H1 (cell line): ENCODE results near the gene ODF2L. TPM values are rescaled to one million over a fixed set of nuclear protein-coding genes. Genes with fewer than 3 reads are reported as not detected.

Source experiments
- CTCF ChIA-PET: fragments of 300-600 bp; sonication (Branson Sonifier 250); formaldehyde crosslinking; loops from one replicate; lab custom pipeline; 2021; ENCODE audit not compliant: partially characterized antibody; lab: Charles Lee
- POLR2A ChIA-PET: fragments of 300-600 bp; sonication (Branson Sonifier 250); formaldehyde crosslinking; loops from one replicate; lab custom pipeline; 2021; ENCODE audit warnings: inconsistent platforms; ENCODE audit not compliant: partially characterized antibody; lab: Charles Lee
- DNase-seq, 2 experiments: peaks; one replicate each; pipeline versions ENCODE4 v3.0.0 to v3.0.0-alpha.2; 2010 to 2022; ENCODE audit warnings: low spot score in 2 of 2, low read depth in 1 of 2, mixed read lengths in 1 of 2
- FAIRE-seq: peaks from 2 replicates; lab custom pipeline; 2011; peaks lifted over from hg19 to GRCh38; lab: Jason Lieb, UNC
- H2AFZ ChIP-seq: 2 replicates; pipeline ENCODE4 v1.8.1; 2012; ENCODE audit warnings: low read length, inconsistent platforms
- H2AK5ac ChIP-seq: 2 replicates; pipeline ENCODE4 v1.6.1; 2013; ENCODE audit warnings: low read depth, low read length
- H2BK120ac ChIP-seq: replicated peaks from 2 replicates; pipeline ENCODE3; 2013; ENCODE audit warnings: low read depth, low read length, inconsistent platforms
- H2BK12ac ChIP-seq: 2 replicates; pipeline ENCODE4 v1.6.1; 2013; ENCODE audit warnings: low read depth, low read length
- H2BK15ac ChIP-seq: 2 replicates; pipeline ENCODE4 v1.6.1; 2013; ENCODE audit warnings: low read length
- H2BK20ac ChIP-seq: 2 replicates; pipeline ENCODE4 v1.6.1; 2013; ENCODE audit warnings: low read length
- H2BK5ac ChIP-seq: 2 replicates; pipeline ENCODE4 v1.6.1; 2013; ENCODE audit warnings: low read depth, low read length
- H3K14ac ChIP-seq: 2 replicates; pipeline ENCODE4 v1.6.1; 2013; ENCODE audit warnings: inconsistent platforms; ENCODE audit not compliant: insufficient read length
- H3K18ac ChIP-seq: 2 replicates; pipeline ENCODE4 v1.6.1; 2013; ENCODE audit warnings: low read length; ENCODE audit errors: extremely low read depth
- H3K23ac ChIP-seq: 2 replicates; pipeline ENCODE4 v1.6.1; 2013; ENCODE audit warnings: inconsistent platforms; ENCODE audit not compliant: insufficient read length
- H3K23me2 ChIP-seq: 2 replicates; pipeline ENCODE4 v1.6.1; 2013; ENCODE audit warnings: low read depth, low read length
- H3K27ac ChIP-seq: 2 replicates; pipeline ENCODE4 v1.6.1; 2011; ENCODE audit warnings: low read depth, low read length, inconsistent platforms
- H3K27me3 ChIP-seq, 4 experiments: replicated peaks in 1 of 4; 1 replicate in 1 of 4; 2 replicates in 3 of 4; pipeline versions ENCODE4 v1.6.1 to v1.8.1; 2011 to 2013; ENCODE audit warnings: low read length in 3 of 4, mild to moderate bottlenecking in 3 of 4, inconsistent platforms in 2 of 4, mixed read lengths in 2 of 4, moderate library complexity in 1 of 4; ENCODE audit not compliant: control insufficient read depth in 3 of 4, insufficient read depth in 3 of 4; ENCODE audit errors: extremely low read depth in 1 of 4
- H3K36me3 ChIP-seq, 4 experiments: 2 replicates each; pipeline versions ENCODE4 v1.6.1 to v1.8.1; 2011 to 2013; ENCODE audit warnings: mild to moderate bottlenecking in 4 of 4, low read length in 3 of 4, moderate library complexity in 2 of 4, control low read depth in 1 of 4, inconsistent platforms in 1 of 4; ENCODE audit not compliant: insufficient read depth in 4 of 4, control insufficient read depth in 2 of 4
- H3K4ac ChIP-seq: replicated peaks from 2 replicates; pipeline ENCODE3; 2013; ENCODE audit warnings: low read length, low read depth, mixed read lengths, inconsistent platforms; ENCODE audit not compliant: insufficient read length
- H3K4me1 ChIP-seq, 4 experiments: replicated peaks in 1 of 4; 1 replicate in 1 of 4; 2 replicates in 3 of 4; pipeline versions ENCODE4 v1.6.1 to v1.8.1; 2011 to 2013; ENCODE audit warnings: low read length in 3 of 4, inconsistent platforms in 2 of 4, mixed read lengths in 1 of 4; ENCODE audit not compliant: insufficient read depth in 4 of 4, control insufficient read depth in 3 of 4
- H3K4me2 ChIP-seq, 2 experiments: 2 replicates each; pipeline versions ENCODE4 v1.6.1 to v1.8.1; 2011 to 2013; ENCODE audit warnings: low read depth in 2 of 2, low read length in 2 of 2, control low read depth in 1 of 2, inconsistent platforms in 1 of 2, mild to moderate bottlenecking in 1 of 2; ENCODE audit not compliant: insufficient read depth in 1 of 2
- H3K4me3 ChIP-seq, 4 experiments: fragments of 200-600, 300-600 bp in 1 of 4; sonication (generic), shearing (Covaris generic), sonication (Bioruptor Twin) in 1 of 4; 2 replicates each; pipeline versions ENCODE4 v1.5.1 to v1.8.1; 2011 to 2016; ENCODE audit warnings: low read length in 4 of 4, low read depth in 3 of 4, control low read depth in 2 of 4, inconsistent platforms in 2 of 4, mild to moderate bottlenecking in 2 of 4, mixed read lengths in 1 of 4, moderate library complexity in 1 of 4; ENCODE audit not compliant: insufficient read depth in 2 of 4; ENCODE audit errors: extremely low read depth in 1 of 4
- H3K56ac ChIP-seq: replicated peaks from 2 replicates; pipeline ENCODE3; 2013; ENCODE audit warnings: low read depth, mild to moderate bottlenecking, mixed read lengths, low read length, inconsistent platforms; ENCODE audit not compliant: insufficient read length
- H3K79me1 ChIP-seq: 2 replicates; pipeline ENCODE4 v1.6.1; 2013; ENCODE audit warnings: low read depth, low read length, control low read depth
- H3K79me2 ChIP-seq, 2 experiments: 2 replicates each; pipeline versions ENCODE4 v1.6.1 to v1.8.1; 2012 to 2013; ENCODE audit warnings: low read length in 2 of 2, mild to moderate bottlenecking in 2 of 2, inconsistent platforms in 1 of 2; ENCODE audit not compliant: insufficient read depth in 2 of 2, control insufficient read depth in 1 of 2
- H3K9ac ChIP-seq, 4 experiments: replicated peaks in 1 of 4; 1 replicate in 1 of 4; 2 replicates in 3 of 4; pipeline versions ENCODE4 v1.6.1 to v1.8.1; 2011 to 2013; ENCODE audit warnings: low read depth in 3 of 4, low read length in 3 of 4, control low read depth in 2 of 4, mild to moderate bottlenecking in 2 of 4, moderate library complexity in 2 of 4, inconsistent platforms in 1 of 4; ENCODE audit errors: extremely low read depth in 1 of 4
- H3K9me3 ChIP-seq, 2 experiments: 2 replicates each; pipeline versions ENCODE4 v1.6.1 to v1.8.1; 2012 to 2013; ENCODE audit warnings: mild to moderate bottlenecking in 2 of 2, moderate library complexity in 2 of 2, control low read depth in 1 of 2, inconsistent platforms in 1 of 2, low read depth in 1 of 2, low read length in 1 of 2, mixed read lengths in 1 of 2; ENCODE audit not compliant: insufficient read depth in 2 of 2
- H4K20me1 ChIP-seq, 2 experiments: replicated peaks in 1 of 2; 2 replicates each; pipeline versions ENCODE3 to v1.8.1; 2011 to 2013; ENCODE audit warnings: inconsistent platforms in 2 of 2, low read length in 2 of 2, mild to moderate bottlenecking in 1 of 2; ENCODE audit not compliant: insufficient read depth in 2 of 2, control insufficient read depth in 1 of 2
- H4K5ac ChIP-seq: 2 replicates; pipeline ENCODE4 v1.6.1; 2013; ENCODE audit warnings: low read length, low read depth, mixed read lengths, inconsistent platforms; ENCODE audit not compliant: insufficient read length
- H4K8ac ChIP-seq: 2 replicates; pipeline ENCODE4 v1.8.0; 2013; ENCODE audit warnings: mild to moderate bottlenecking, moderate library complexity, low read length, inconsistent platforms; ENCODE audit not compliant: insufficient read depth; ENCODE audit errors: extremely low read depth
- H4K91ac ChIP-seq: replicated peaks from 2 replicates; pipeline ENCODE3; 2013; ENCODE audit warnings: low read length, mixed read lengths, inconsistent platforms; ENCODE audit not compliant: insufficient read length
- BCL11A ChIP-seq, 2 experiments: IDR thresholded peaks; one replicate each; pipeline ENCODE4 v1.6.1; 2011; ENCODE audit warnings: low read depth in 2 of 2, low read length in 2 of 2, mild to moderate bottlenecking in 2 of 2
- CHD2 ChIP-seq: IDR thresholded peaks from 2 replicates; pipeline ENCODE4 v1.6.1; 2012; ENCODE audit warnings: low read length, improper control_type of control experiment
- CREB1 ChIP-seq: IDR thresholded peaks from 2 replicates; pipeline ENCODE4 v1.6.1; 2012; ENCODE audit warnings: inconsistent platforms
- E2F6 ChIP-seq: IDR thresholded peaks from 2 replicates; pipeline ENCODE4 v1.6.1; 2012; ENCODE audit warnings: inconsistent platforms
- EGR1 ChIP-seq: IDR thresholded peaks from 2 replicates; pipeline ENCODE4 v1.6.1; 2011; ENCODE audit warnings: low read depth, low read length, borderline replicate concordance
- GABPA ChIP-seq: IDR thresholded peaks from 2 replicates; pipeline ENCODE4 v1.6.1; 2011; ENCODE audit warnings: mild to moderate bottlenecking, low read length, moderate library complexity, borderline replicate concordance; ENCODE audit not compliant: insufficient read depth
- HDAC6 ChIP-seq: IDR thresholded peaks from one replicate; pipeline ENCODE4 v1.7.1; 2012; ENCODE audit warnings: low read depth, mild to moderate bottlenecking, inconsistent platforms, low read length, moderate library complexity
- NANOG ChIP-seq: IDR thresholded peaks from 2 replicates; pipeline ENCODE4 v1.6.1; 2011; ENCODE audit warnings: low read length, low read depth, mild to moderate bottlenecking, inconsistent platforms; ENCODE audit not compliant: insufficient read depth, poor library complexity, severe bottlenecking
- RFX5 ChIP-seq: IDR thresholded peaks from 2 replicates; pipeline ENCODE4 v1.6.1; 2011; ENCODE audit warnings: low read depth, low read length, improper control_type of control experiment, borderline replicate concordance
- SP4 ChIP-seq: IDR thresholded peaks from 2 replicates; pipeline ENCODE4 v1.6.1; 2012; ENCODE audit warnings: low read length, inconsistent platforms
- SRF ChIP-seq: IDR thresholded peaks from 2 replicates; pipeline ENCODE4 v1.6.1; 2011; ENCODE audit warnings: mild to moderate bottlenecking, low read depth, low read length, moderate library complexity
- SUZ12 ChIP-seq: fragments of 200-600 bp; sonication (generic); IDR thresholded peaks from 2 replicates; pipeline ENCODE4 v1.6.1; 2012; ENCODE audit warnings: mild to moderate bottlenecking, inconsistent platforms, low read length, moderate library complexity, mixed read lengths
- TAF1 ChIP-seq: IDR thresholded peaks from 2 replicates; pipeline ENCODE4 v1.6.1; 2011; ENCODE audit warnings: mild to moderate bottlenecking, low read depth, low read length
- TCF12 ChIP-seq: IDR thresholded peaks from 2 replicates; pipeline ENCODE4 v1.6.1; 2011; ENCODE audit warnings: low read depth, mild to moderate bottlenecking, low read length
- WGBS, 2 experiments: shearing (Covaris generic) in 1 of 2; methylation state at CpG; one replicate each; pipeline versions ENCODE4 v1.1.6 to v1.1.7; 2013 to 2015; ENCODE audit warnings: low lambda C conversion rate in 2 of 2, mixed read lengths in 2 of 2, inconsistent platforms in 1 of 2, low coverage in 1 of 2, missing lambda C conversion rate in 1 of 2; ENCODE audit not compliant: insufficient replicate concordance in 2 of 2, insufficient coverage in 1 of 2, insufficient read length in 1 of 2; ENCODE audit errors: extremely low coverage in 1 of 2, missing lambda C conversion rate in 1 of 2; 5-methylcytosine and 5-hydroxymethylcytosine counted together
- polyA plus RNA-seq, 7 experiments: library from polyadenylated mRNA; depleted of rRNA in 3 of 7; stranded (reverse) in 5 of 7; unstranded in 2 of 7; fragments of >200 nt in 5 of 7; fragments of 200-250 nt in 2 of 7; gene quantifications; 1 replicate in 5 of 7; 2 replicates in 1 of 7; 4 replicates in 1 of 7; pipeline versions ENCODE4 v1.2.1 to v1.2.3, GENCODE V29; 2011 to 2013; ENCODE audit warnings: missing spikeins in 2 of 7, mixed read lengths in 2 of 7
- total RNA-seq: library from RNA; stranded (reverse); fragmentation: NEBNext Ultra II Directional; extraction: Animal tissue kit (Norgen Biotek cat#: 25700); gene quantifications from 2 replicates; pipeline ENCODE4 v1.2.1, GENCODE V29; 2021
- TF ChIP-seq, protein P1 (sequence below): IDR thresholded peaks from 2 replicates; pipeline ENCODE4 v1.6.1; 2012; ENCODE audit warnings: inconsistent platforms

The ODF2L gene
- total and polyA plus RNA-seq, 2 of the 8 experiments (the other 6 are each of a cell fraction or from before 2014, with no cell fraction given), result 3.2 to 27.1 TPM

DNA sequence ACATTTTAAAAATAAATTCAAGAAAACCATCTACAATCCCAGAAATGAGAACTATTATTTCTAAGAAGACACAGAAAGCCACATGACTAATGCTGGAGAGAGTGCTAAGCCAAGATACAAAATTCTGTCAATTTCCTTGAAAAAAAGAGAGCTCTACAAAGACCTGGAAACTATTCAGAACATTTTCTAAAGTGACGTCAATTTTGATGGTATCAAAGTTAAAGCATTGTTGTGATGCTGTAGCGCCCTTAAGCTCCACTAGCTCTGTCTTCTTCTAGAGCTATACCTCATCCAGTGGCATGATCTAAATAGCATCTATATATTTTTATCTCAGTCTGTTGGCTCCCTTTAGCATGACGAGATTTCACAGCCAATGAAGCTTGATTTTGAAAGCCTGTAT is 73.9 kb downstream of the ODF2L start:
- no peak for FAIRE-seq
- CTCF ChIA-PET, result interaction anchor here (0.6 kb wide), 1 partner anchor 140 kb away, joined by 3 read pairs; no protein-coding TSS in a partner anchor
- TF ChIP-seq SUZ12 (no peak), HDAC6 (no peak), RFX5 (no peak), TAF1 (no peak), CHD2 (no peak), GABPA (no peak), BCL11A (IDR thresholded peaks at IDR 0.05; ENCODE audit: low read depth in 2 of 2, low read length in 2 of 2) (no peak), TCF12 (no peak), SP4 (no peak), SRF (no peak), EGR1 (no peak), E2F6 (no peak), CREB1 (no peak), NANOG (no peak)
- TF ChIP-seq, protein P1, sequence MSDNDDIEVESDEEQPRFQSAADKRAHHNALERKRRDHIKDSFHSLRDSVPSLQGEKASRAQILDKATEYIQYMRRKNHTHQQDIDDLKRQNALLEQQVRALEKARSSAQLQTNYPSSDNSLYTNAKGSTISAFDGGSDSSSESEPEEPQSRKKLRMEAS, result no peak

More for the DNA sequence above, 73.9 kb downstream of the ODF2L start:
- Histone ChIP-seq H3K4me2 (no peak overlapping the region), H3K36me3 (no peaks in the 10 kb centered on the region), H3K4me3 (no peak overlapping the region), H3K23ac (no peak overlapping the region), H3K79me2 (no peaks in the 10 kb centered on the region), H4K20me1 (no peaks in the 10 kb centered on the region), H2BK120ac (no peak overlapping the region), H3K79me1 (no peaks in the 10 kb centered on the region), H3K56ac (no peak overlapping the region), H2AK5ac (no peak overlapping the region), H3K27me3 (peaks cover 0 to 1% (median 0%) of the 10 kb centered on the region in 4 experiments; a peak in 3 of 7 replicates), H2BK12ac (no peak overlapping the region), H3K9me3 (no peaks in the 10 kb centered on the region), H4K5ac (no peak overlapping the region), H3K14ac (no peak overlapping the region), H3K4me1 (no peaks in the 10 kb centered on the region), H3K4ac (no peak overlapping the region), H3K9ac (no peak overlapping the region), H3K23me2 (0 out of 2 replicates have a peak, but pooled peaks cover under 1% of the 10 kb centered on the region), H2BK20ac (no peak overlapping the region), H4K91ac (no peak overlapping the region), H4K8ac (no peak overlapping the region), H2BK5ac (no peak overlapping the region), H3K27ac (no peak overlapping the region), H3K18ac (no peak overlapping the region), H2AFZ (no peak overlapping the region), H2BK15ac (no peak overlapping the region)
- 91% methylated on average over 3 of the region's 3 CpGs; no CpG with 5 or more reads in 1 of the 2 experiments for WGBS, 2 experiments
- DNase-seq, result no peak
- POLR2A ChIA-PET, result no interaction called here
